ENCODE measurements around the gene PLCL1. TPM values are rescaled to one million over a fixed set of nuclear protein-coding genes. Genes with fewer than 3 reads are reported as not detected.

The PLCL1 gene
- total and polyA plus RNA-seq, 2 donors from 2014 or later: 13.6 to 14.7 TPM

DNA sequence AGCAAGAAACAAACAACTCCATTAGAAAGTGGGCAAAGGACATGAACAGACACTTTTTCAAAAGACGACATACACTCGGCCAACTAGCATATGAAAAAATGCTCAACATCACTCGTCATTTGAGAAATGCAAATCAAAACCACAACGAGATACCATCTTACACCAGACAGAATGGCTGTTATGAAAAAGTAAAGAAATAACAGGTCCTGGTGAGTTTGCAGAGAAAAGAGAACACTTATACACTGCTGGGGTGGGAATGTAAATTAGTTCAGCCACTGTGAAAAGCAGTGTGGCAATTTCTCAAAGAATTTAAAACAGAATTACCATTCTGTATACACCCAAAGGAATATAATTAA lies 130.5 kb downstream of the PLCL1 start:
- FAIRE-seq (no peak), DNase-seq (no peak)
- no peak overlapping the region for H3K4me3 ChIP-seq (ENCODE audit: low read length in 3 of 3)
- H3K9me3 ChIP-seq (ENCODE audit: control insufficient read depth in 2 of 3, insufficient read depth in 1 of 3, low read length in 3 of 3): no peaks in the 10 kb centered on the region
- no peaks in the 10 kb centered on the region for H3K36me3 ChIP-seq (ENCODE audit: control insufficient read depth in 2 of 3, insufficient read depth in 3 of 3, low read length in 3 of 3)
- H3K27ac ChIP-seq (ENCODE audit: low read depth in 2 of 2, low read length in 2 of 2): no peak overlapping the region
- TF ChIP-seq, protein P1, sequence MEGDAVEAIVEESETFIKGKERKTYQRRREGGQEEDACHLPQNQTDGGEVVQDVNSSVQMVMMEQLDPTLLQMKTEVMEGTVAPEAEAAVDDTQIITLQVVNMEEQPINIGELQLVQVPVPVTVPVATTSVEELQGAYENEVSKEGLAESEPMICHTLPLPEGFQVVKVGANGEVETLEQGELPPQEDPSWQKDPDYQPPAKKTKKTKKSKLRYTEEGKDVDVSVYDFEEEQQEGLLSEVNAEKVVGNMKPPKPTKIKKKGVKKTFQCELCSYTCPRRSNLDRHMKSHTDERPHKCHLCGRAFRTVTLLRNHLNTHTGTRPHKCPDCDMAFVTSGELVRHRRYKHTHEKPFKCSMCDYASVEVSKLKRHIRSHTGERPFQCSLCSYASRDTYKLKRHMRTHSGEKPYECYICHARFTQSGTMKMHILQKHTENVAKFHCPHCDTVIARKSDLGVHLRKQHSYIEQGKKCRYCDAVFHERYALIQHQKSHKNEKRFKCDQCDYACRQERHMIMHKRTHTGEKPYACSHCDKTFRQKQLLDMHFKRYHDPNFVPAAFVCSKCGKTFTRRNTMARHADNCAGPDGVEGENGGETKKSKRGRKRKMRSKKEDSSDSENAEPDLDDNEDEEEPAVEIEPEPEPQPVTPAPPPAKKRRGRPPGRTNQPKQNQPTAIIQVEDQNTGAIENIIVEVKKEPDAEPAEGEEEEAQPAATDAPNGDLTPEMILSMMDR (IDR thresholded peaks at IDR 0.05; ENCODE audit: borderline replicate concordance, extremely low read depth, insufficient read depth): no peak
- H3K27me3 ChIP-seq (ENCODE audit: control insufficient read depth, insufficient read depth, low read length): no peaks in the 10 kb centered on the region
- no peak overlapping the region for H3K9ac ChIP-seq (ENCODE audit: low read length in 3 of 3)
- peaks cover 0 to 3% (median 0%) of the 10 kb centered on the region in 3 donors for H3K4me1 ChIP-seq (ENCODE audit: control insufficient read depth in 2 of 3, insufficient read depth in 2 of 3, low read depth in 1 of 3, low read length in 3 of 3)
- intact Hi-C loops (cut with DNase I): no loop called here

DNA sequence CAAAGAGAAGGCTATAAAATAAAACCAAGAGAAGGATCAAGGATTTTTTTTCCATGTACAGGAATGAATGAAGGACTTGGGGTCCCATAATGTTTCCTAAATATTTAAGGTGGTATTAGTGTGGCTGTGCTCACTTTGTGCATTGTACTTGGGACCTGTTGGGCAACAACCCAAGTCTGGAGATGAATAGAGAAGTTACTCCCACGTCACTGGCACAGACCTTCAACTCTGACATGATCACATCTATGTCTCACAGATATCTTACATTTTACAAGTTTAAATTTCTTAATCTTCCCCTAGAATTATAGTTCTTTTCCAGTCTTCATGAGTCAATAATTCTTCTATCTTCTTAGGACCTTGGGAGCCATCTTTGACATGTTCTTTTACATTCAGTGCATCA lies 133.4 kb downstream of the PLCL1 start:
- H3K27me3 ChIP-seq (ENCODE audit: control insufficient read depth, insufficient read depth, low read length): no peaks in the 10 kb centered on the region
- no peaks in the 10 kb centered on the region for H3K36me3 ChIP-seq (ENCODE audit: control insufficient read depth in 2 of 3, insufficient read depth in 3 of 3, low read length in 3 of 3)
- no peaks in the 10 kb centered on the region for H3K9me3 ChIP-seq (ENCODE audit: control insufficient read depth in 2 of 3, insufficient read depth in 1 of 3, low read length in 3 of 3)
- no peak overlapping the region for H3K9ac ChIP-seq (ENCODE audit: low read length in 3 of 3)
- no peak overlapping the region for H3K27ac ChIP-seq (ENCODE audit: low read depth in 2 of 2, low read length in 2 of 2)
- DNase-seq (no peak), FAIRE-seq (no peak)
- intact Hi-C loops (cut with DNase I): no loop called here
- H3K4me1 ChIP-seq (ENCODE audit: control insufficient read depth in 2 of 3, insufficient read depth in 2 of 3, low read depth in 1 of 3, low read length in 3 of 3): peaks cover 0 to 5% (median 0%) of the 10 kb centered on the region in 3 donors
- TF ChIP-seq, protein P1 (IDR thresholded peaks at IDR 0.05; ENCODE audit: borderline replicate concordance, extremely low read depth, insufficient read depth): no peak
- no peak overlapping the region for H3K4me3 ChIP-seq (ENCODE audit: low read length in 3 of 3)

DNA sequence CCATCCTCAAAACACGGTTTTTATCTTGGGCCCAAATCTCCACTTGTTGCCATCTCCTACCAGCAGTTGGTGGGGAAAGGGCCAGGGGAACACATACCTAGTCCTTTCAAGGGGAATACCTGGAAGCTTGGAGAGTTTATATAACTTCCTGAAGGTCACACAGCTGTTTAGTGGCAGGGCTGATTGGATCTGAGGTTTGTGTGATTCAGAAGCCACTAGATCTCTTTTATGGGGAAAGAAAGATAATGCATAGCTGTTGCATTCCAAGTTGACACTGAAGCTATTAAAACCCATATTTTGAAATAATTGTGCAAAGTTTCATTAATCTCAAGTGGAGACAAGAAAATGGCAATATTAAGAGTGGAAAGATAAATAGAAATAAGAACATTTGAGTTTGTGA lies 134.2 kb downstream of the PLCL1 start:
- H3K36me3 ChIP-seq (ENCODE audit: control insufficient read depth in 2 of 3, insufficient read depth in 3 of 3, low read length in 3 of 3): no peaks in the 10 kb centered on the region
- intact Hi-C loops (cut with DNase I): no loop called here
- TF ChIP-seq, protein P1 (IDR thresholded peaks at IDR 0.05; ENCODE audit: borderline replicate concordance, extremely low read depth, insufficient read depth): no peak
- no peaks in the 10 kb centered on the region for H3K9me3 ChIP-seq (ENCODE audit: control insufficient read depth in 2 of 3, insufficient read depth in 1 of 3, low read length in 3 of 3)
- H3K9ac ChIP-seq (ENCODE audit: low read length in 3 of 3): no peak overlapping the region
- H3K4me3 ChIP-seq (ENCODE audit: low read length in 3 of 3): no peak overlapping the region
- DNase-seq: no peak
- no peak for FAIRE-seq
- H3K27me3 ChIP-seq (ENCODE audit: control insufficient read depth, insufficient read depth, low read length): no peaks in the 10 kb centered on the region
- peaks cover 0 to 6% (median 0%) of the 10 kb centered on the region in 3 donors for H3K4me1 ChIP-seq (ENCODE audit: control insufficient read depth in 2 of 3, insufficient read depth in 2 of 3, low read depth in 1 of 3, low read length in 3 of 3)
- no peak overlapping the region for H3K27ac ChIP-seq (ENCODE audit: low read depth in 2 of 2, low read length in 2 of 2)

DNA sequence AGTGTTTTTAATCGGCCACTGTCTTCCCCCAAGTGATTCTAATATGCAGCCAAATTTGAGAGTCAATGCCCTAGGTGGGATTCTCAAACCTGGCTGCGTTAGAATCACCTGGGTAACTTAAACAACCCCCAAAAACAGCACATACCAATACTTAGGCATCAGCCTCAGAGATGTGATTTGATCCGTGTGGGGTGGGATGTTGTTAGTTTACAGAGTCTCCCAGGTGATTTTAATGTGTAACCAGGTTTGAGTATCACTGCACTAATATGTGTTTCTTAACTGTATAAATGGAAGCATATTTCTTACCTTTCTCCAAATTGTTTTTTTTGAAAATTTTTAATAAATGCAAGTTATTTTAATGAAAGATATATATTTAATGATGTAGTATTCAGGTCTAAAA lies 135.4 kb downstream of the PLCL1 start:
- FAIRE-seq: peak; percentile 54
- H3K4me1 ChIP-seq (ENCODE audit: control insufficient read depth in 2 of 3, insufficient read depth in 2 of 3, low read depth in 1 of 3, low read length in 3 of 3): peaks cover 4 to 13% (median 6%) of the 10 kb centered on the region in 3 donors
- no peaks in the 10 kb centered on the region for H3K9me3 ChIP-seq (ENCODE audit: control insufficient read depth in 2 of 3, insufficient read depth in 1 of 3, low read length in 3 of 3)
- H3K27me3 ChIP-seq (ENCODE audit: control insufficient read depth, insufficient read depth, low read length): no peaks in the 10 kb centered on the region
- TF ChIP-seq, protein P1 (IDR thresholded peaks at IDR 0.05; ENCODE audit: borderline replicate concordance, extremely low read depth, insufficient read depth): no peak
- H3K36me3 ChIP-seq (ENCODE audit: control insufficient read depth in 2 of 3, insufficient read depth in 3 of 3, low read length in 3 of 3): no peaks in the 10 kb centered on the region
- H3K9ac ChIP-seq (ENCODE audit: low read length in 3 of 3): no peak overlapping the region
- no peak overlapping the region for H3K4me3 ChIP-seq (ENCODE audit: low read length in 3 of 3)
- peak in 2 of 5 donors; percentile 36 to 40 for DNase-seq
- intact Hi-C loops (cut with DNase I): no loop called here
- H3K27ac ChIP-seq (ENCODE audit: low read depth in 2 of 2, low read length in 2 of 2): no peak overlapping the region

Data from kidney (tissue), 14 donors.